HuH-7.5 (cell line): ENCODE data around the gene TRIP10.
"Not testable (repeated sequence)": the region's sequence is repeated elsewhere in the genome, so short reads cannot be mapped to it uniquely, and the experiment has no call there.

Source experiments
- DNase-seq: peaks from one replicate; pipeline ENCODE4 v3.0.0; 2011; ENCODE audit warnings: low spot score

Gene TRIP10

DNA sequence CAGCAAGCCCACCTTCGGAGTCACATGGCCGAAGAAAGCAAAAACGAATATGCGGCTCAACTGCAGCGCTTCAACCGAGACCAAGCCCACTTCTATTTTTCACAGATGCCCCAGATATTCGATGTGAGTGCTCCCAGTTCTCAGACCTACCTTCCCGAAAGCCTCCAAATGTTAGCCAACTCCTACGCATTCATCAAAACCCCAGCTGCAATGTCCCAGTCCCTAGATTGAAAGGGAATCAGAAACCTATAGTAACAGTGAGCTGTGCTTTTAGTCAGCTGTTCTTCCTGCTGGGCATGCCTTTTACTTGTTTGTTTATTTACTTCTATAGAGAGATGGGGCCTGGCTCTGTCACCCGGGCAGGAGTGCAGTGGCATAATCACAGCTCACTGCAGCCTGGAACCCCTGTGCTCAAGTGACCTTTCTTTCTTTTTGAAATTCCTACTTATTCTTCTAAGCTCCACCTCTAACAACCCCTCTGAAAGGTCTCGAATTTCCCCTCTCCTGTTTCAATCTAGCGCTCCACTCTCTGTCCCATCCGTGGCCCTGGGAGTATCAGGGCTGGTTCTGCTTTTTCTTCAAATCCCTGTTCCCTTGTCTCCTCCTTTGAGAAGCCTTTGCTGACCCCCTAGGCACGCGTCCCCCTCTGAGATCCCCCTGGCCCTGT, 4.4 kb downstream of the TRIP10 start:
- DNase-seq: no peak

DNA sequence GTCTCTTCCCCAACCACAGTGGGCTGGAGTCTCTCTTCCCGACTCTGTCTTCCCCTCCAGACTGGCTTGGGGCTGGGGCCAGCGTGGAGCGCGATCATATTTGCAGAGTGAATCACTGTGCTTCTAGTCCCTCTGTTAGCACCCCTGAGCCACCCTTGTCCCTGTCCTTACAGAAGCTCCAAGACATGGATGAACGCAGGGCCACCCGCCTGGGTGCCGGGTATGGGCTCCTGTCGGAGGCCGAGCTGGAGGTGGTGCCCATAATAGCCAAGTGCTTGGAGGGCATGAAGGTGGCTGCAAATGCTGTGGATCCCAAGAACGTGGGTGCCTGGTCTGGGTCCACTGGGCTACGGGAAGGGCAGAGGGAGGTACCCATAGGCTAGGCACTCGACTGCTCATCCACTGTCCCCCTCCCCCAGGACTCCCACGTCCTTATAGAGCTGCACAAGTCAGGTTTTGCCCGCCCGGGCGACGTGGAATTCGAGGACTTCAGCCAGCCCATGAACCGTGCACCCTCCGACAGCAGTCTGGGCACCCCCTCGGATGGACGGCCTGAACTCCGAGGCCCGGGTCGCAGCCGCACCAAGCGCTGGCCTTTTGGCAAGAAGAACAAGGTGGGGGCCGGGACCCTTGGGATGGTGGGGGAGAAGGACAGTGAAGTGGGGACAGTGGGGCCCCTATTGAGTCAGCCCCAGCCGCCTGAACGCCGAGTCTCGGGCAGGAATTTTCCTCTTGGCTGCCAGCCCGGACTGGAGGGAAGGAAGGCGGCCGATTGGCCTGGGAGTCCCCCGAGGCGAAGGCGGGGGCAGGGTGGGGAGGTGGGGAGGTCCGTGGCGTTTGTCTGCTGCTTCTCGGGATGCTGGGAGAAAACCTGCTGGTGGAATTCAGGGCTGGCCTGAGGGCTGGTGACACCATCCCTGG, 5.2 kb downstream of the TRIP10 start:
- no peak for DNase-seq

DNA sequence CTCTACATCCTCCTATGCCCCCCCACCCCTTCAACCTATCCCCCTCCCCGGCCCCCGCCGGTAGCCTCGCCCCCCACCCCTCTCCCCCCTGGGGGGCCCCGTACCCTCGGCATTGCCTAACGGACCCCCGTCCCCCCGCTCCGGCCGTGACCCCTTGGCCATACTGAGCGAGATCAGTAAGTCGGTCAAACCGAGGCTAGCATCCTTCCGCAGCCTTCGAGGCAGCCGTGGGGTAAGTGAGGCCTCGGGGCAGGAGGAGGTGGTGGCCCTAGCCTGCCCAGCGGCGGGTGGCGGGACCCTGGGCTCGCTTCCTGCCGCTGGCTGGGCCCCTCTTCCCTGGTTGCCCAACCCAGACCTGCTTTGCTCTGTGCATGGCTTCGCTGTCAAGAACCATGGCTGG, 6.5 kb downstream of the TRIP10 start:
- no peak for DNase-seq

DNA sequence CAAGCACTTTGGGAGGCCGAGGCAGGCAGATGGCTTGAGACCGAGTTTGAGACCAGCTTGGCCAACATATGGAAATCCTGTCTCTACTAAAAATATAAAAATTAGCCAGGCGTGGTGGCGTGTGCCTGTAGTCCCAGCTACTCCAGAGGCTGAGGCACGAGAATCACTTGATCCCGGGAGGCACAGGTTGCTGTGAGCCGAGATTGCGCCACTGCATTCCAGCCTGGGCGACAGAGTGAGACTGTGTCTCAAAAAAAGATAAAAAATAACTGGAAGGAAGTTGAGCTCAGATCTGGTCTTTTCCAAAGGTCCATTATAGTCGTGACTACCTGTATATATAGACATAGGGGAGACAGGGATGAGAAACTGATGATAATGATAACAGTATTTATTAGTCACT, 9.1 kb downstream of the TRIP10 start:
- not testable (repeated sequence) for DNase-seq

DNA sequence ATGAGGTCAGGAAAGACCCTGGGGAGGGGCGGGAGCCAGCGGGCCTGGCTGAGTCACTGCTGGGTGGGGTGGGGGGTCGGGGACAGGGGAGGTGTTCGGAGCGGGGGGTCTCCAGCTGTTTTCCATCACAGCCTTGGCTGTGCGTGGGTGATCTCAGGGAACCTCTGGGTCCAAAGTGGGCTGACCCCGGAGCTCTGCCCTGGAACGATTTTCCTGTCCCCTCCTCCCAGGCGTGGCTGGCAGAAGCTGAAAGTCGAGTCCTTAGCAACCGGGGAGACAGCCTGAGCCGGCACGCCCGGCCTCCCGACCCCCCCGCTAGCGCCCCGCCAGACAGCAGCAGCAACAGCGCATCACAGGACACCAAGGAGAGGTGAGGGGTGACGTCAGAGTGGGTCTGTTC, 10.6 kb downstream of the TRIP10 start:
- DNase-seq: no peak

DNA sequence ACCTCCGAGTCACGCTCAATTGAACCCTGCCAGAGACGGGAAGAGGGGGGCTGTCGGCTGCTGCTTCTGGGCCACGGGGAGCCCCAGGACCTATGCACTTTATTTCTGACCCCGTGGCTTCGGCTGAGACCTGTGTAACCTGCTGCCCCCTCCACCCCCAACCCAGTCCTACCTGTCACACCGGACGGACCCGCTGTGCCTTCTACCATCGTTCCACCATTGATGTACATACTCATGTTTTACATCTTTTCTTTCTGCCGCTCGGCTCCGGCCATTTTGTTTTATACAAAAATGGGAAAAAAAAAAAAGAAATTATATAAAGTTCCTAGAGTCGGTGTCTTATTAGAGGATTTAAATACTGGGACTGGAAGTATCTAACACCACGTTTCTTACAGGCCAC, 11.7 kb downstream of the TRIP10 start:
- DNase-seq: no peak

DNA sequence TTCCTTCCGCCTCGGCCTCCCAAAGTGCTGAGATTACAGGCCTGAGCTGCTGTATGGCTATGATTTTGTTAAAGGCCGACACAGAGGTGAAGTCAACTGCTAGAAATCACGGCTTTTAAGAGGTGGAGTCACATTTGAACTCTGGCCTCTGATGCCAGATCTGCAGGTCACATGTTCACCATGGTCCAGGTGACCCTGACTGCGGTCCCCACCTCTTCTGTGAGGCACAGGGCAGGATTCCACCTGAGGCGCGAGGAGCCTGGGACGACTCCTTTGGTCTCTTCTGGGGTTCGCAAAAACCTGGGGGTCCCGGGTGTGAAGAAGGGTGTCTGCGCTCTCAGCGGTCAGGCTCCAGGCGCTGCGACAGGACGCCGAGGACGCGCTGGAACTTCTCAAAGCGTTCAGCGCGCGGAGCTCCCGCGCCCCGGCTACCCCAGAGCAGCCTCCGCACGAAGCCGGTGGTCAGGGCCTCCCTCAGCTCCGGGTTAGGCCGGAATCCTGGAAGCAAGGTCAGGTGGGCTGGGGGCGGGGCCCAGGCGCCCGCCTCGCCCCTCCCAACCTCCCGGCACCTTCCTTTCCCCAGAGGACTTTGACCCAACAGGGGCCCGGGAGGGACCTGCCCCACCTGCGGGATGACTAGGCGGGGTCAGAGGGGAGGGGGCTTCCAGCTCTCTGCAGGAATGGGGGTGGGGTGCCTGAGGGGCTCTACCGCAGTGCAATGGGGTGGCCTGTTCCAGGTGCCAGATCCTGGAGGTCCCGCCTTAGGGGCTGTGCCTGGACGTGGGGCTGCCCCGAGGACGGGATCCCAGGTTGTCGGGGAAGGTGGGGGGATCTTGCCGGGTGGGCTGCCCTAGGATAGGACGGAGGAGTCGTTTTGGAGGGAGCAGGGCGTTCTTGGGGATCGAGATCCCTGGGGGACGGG, 13.0 kb downstream of the TRIP10 start:
- DNase-seq: peak; percentile 87

DNA sequence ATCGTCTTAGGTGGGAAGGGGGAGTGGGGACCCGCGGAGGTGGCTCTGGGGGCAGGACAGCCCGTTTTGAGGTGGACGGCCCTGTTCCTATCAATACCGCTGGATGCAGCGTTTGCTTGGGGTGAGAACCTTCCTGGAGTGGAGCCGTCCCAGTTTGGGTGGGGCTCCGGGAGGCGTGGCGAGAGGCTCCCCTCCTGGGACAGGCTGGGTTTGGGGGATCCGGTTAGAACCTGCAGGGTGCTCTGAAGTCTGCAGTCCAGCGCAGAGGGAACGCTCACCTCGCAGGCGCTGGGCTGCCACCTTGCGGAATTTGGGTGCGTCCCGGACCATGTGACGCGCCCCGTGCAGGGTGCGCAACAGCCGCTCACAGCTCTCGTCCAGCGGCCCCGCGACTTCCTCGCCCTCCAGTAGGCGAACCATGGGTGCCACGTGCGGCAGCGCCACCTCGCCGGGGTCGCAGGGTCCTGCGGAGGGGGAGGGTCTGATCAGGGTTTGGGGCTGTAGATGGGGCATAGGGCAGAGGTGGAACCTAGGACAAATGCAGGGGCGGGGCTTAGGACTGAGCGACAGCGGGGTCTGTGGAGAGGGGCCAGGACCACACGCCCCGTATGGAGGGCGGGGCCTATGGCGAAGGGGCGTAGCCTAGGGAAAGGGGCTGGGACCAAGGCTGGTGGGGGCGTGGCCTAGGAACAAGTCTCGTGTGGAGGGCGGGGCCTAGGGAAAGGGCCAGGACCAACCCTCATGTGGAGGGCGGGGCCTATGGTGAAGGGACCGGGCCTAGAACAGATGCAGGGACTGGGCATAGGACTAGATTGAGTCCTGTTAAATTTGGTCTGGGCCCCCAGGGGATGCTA, 13.9 kb downstream of the TRIP10 start:
- peak; percentile 96 for DNase-seq

DNA sequence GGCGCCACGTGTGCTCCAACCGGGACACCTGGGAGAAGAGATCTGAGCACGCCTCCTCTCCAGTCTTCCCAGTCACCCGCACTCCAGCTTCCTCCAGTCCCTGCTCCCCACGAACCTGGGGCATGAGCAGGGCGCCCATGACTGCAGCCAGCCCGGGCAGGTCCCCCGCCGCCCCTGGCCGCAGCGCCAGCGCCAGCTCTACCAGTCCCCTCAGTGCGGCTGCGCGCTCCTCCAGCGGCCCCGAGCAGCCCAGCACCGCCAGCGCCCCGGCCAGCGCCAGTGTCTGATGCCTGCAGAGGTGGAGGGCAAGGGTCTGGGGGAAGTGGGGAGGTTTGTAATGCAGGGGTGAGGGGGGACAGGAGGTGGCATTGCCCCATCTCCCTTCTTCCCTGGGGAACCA, 14.7 kb downstream of the TRIP10 start:
- DNase-seq: no peak

DNA sequence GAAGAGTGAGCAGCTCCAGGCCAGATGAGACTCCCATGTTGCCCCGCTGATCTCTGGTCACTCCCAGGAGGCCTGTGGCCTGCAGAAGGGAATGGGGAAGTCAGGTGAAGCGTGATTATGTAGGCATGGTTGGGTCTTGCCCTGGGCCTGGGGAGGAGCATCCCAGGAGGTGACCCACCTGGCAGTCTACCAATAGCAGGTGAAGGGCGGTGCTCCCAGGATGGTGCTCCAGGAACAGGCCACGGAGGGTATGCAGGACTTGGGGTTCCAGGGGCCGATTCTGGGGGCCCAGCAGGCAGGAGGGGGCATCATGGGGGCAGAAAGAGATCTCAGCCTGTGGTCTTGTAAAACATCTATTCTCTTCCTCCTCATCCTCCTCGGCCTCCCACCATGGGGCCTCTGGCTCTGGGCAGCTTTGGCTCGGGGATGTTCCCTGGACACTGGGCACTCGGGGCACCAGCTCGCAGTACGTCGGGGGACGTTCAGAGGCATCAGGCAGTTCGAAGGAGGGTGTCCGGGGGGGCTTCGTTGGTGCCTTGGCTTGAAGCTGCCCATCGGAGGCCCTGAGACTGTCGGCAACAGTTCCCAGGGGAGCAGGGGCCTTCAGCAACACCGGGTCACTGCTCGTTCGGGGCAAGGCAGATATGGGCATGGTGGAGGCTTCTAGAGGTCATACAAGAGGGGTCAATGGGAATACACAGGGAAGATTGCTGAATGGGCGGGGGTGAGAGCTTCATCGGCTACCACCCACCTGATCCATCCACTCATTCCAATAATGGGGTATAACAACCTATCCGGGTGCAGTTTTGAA, 15.4 kb downstream of the TRIP10 start:
- DNase-seq: no peak

DNA sequence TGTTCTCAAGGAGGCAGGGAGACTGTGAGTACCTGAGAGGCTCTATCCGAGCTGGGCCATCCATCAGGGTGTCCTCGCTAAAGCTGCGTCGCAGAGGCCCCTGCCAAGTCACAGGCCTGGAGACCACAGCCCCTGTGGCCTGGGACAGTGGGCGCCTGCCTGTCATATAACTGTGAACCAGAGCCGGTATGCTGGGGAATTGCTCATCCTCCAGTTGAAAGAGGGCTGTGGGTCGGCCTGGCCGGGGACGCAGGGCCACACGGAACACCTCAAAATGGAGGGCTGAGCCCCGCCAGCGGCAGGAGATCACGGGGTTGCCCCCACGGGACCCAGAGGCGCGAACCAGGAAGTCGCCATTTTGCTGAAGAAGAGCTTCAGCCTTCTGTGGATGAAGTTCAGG, 21.1 kb downstream of the TRIP10 start:
- DNase-seq: no peak

DNA sequence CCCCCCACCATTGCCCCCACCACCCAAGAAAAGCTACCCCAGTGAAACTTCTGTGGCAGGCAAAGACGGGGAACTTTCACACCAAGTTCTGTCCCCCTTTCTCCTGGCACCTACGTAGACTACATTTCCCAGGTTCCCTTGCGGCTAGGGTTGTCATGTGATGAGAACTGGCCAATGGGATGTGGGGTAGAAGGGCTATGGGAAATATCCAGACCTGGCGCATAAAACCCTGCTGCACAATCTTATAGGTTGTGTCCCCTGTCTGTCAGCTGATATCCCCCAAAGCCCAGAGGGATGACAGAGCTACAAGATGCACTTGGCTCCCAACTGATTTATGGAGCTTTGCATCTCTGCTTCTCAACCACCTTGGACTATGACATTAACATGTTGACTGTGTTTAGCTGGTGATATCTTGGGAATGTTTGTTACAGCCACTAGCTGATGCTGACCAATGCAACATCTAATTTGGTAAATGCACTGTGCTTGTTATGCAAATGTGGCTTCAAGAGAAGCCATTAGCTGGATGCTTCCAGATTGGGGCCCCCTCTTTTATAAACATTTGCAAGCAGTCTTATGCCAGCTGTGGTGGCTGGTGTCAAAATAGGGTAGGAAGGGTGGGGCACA, 21.7 kb downstream of the TRIP10 start:
- DNase-seq: no peak

DNA sequence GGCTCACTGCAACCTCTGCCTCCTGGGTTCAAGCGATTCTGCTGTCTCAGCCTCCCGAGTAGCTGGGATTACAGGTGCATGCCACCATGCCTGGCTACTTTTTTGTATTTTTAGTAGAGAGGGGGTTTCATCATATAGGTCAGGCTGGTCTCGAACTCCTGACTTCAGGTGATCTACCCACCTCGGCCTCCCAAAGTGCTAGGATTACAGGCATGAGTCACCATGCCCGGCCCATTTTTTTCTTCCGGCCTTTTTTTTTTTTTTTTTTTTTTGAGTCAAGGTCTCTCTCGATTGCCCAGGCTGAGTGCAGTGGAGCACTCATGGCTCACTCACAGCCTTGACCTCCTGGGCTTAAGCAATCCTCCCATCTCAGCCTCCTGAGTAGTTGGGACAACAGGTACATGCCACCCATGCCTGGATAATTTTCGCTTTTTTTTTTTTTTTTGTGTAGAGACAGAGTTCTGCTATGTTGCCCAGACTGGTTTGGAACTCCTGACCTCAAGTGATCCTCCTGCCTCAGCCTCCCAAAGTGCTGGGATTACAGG, 22.8 kb downstream of the TRIP10 start:
- DNase-seq: not testable (repeated sequence)

DNA sequence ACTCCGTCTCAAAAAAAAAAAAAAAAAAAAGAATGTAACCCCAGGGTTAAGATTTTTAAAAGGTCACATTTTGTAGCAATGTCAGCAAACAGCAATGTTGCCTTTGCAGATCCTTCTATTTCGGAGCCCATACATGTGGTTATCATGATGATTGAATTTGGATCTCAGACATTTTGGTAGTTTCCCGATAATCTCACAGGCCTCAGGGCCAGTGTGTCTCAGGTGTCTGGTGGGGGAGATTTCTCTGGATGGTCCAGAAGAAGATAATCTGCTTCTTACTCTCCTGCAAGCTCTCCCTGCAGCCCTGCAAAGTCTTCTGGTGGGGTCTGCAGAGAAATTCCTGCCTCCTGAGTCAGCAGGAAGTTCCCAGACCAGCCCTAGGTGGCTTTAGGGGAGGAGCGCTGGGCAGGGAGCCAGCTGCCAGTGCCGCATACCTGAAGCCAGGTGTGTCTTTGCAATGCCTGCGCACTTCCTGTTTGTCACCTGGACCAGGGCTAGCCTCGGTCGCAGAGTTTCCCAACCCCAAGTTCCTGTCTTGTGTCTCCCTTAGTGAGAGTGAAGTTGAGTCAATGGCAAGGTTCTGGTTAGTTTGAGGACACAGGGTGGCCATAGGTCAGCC, 26.4 kb downstream of the TRIP10 start:
- no peak for DNase-seq

DNA sequence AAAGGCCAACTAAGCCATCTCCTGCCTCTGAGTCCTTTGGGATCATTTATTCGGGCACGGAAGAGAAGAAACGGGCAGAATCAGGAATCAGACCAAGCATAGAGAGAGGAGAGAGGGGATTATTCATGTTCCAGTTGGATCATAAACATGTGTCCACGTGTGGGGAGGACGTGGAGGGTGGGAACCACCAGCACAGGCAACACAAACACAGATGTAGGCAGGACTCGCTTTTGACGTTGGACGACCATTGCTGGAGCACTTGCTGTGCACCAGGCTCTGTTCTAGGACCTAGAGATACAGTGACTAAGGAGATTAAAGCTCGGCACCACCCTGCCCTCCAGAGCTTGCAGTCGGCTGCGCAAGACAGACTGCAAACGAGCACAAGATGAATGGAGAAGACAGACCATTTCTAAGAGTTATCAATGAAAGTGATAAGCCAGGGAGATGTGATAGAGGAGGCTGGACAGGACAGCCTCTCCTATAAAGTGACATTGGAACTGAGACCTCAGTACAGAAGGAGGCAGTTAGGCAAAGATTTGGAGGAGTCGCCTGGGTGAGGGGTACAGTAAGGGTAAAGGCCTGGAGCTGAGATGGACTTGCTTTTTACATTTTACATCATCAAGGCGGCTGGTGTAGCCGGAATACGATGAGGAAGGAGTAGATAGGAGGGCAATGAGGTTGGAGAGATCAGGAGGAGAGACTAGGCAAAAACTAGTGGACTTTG, 27.0 kb downstream of the TRIP10 start:
- no peak for DNase-seq

DNA sequence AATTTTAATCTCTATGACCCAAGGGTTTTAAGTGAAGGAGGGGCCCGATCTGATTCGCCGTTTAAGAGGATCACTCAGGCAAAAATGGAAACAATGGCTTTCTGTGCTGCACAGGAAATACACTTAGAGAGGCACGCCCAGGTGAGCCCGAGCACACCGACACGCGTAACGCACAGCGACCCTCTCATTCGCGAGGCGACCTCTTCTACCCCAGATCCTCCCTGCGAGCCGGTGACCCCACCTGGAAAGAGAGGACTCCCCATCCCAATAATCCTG, 27.5 kb downstream of the TRIP10 start:
- no peak for DNase-seq

DNA sequence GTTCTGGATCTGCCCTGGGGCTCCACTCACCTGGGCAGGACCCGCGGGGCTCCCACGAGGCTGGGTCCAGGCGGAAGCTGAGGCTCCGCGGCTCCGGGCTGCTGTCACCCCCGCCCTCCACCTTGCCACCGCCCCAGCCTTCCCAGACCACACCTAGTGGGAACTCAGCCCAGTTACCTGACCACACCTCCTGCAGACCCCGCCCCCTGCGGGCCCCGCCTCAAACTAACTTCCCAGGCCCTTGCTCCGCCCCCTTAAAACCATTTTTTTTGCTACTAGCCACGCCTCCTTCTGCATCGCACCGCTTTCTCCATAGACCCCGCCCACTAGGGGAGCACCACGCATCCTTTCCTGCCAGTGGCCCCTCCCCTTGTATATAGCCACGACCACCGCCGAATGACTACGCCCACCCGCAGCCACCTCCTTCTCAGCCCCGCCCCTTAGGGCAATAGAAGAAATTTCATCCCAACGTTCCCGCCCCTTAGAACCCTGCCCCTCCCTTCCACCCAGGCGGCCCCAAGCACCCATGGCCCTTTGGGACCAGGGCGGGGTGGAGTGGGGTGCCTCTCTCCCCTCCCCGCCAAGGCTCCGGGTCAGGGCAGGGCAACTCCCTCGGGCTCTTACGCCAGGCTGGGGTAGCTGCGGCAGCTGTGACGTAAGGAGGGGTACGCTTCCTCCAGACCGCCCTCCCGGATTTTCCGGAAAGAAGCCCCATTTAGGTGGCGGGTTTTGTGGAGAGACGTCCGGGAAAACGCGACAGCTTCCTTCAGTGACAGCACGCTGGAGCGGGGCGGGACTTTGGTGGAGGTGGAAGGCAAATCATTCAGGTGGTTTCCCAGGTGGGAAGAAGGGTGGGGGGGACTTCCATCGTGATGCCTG, 28.1 kb downstream of the TRIP10 start, which contains the start of gene SH2D3A:
TSS of gene SH2D3A (minus strand) at position 79 of the 879 bp plus-strand sequence. CDS start 3,687 bp downstream, outside the sequence.
- no peak for DNase-seq
